HepG2 (cell line): Measurements from ENCODE around the gene TUT4. TPM values are rescaled to one million over a fixed set of nuclear protein-coding genes. Genes with fewer than 3 reads are reported as not detected.

Source experiments
- CENPBD1 ChIP-seq: sonication (generic); formaldehyde crosslinking; IDR thresholded peaks from 2 replicates; pipeline ENCODE4 v1.8.0; 2022; ENCODE audit warnings: missing genetic modification reagents, low read depth, mild to moderate bottlenecking, borderline replicate concordance
- DZIP1 ChIP-seq: sonication (generic); formaldehyde crosslinking; IDR thresholded peaks from 2 replicates; pipeline ENCODE4 v1.5.0; 2020; ENCODE audit warnings: mild to moderate bottlenecking, missing genetic modification reagents
- HMGXB3 ChIP-seq: sonication (generic); formaldehyde crosslinking; IDR thresholded peaks from 2 replicates; pipeline ENCODE4 v1.4.0; 2020; ENCODE audit warnings: missing genetic modification reagents, borderline replicate concordance
- PAF1 ChIP-seq: IDR thresholded peaks from 2 replicates; pipeline ENCODE4 v1.6.1; 2016; ENCODE audit warnings: missing genetic modification reagents, missing compliant biosample characterization
- POLR2A ChIP-seq, 2 experiments: IDR thresholded peaks; 2 replicates each; pipeline ENCODE4 v1.6.1; 2011; ENCODE audit warnings: low read depth in 2 of 2, low read length in 2 of 2, mild to moderate bottlenecking in 1 of 2, moderate library complexity in 1 of 2; ENCODE audit not compliant: insufficient read depth in 1 of 2
- RAD51 ChIP-seq: fragments of 450-650 bp; IDR thresholded peaks from 2 replicates; pipeline ENCODE4 v1.6.1; 2016; ENCODE audit warnings: borderline replicate concordance
- SETDB1 ChIP-seq: sonication (generic); formaldehyde crosslinking; IDR thresholded peaks from 2 replicates; pipeline ENCODE4 v1.5.1; 2020; ENCODE audit warnings: missing genetic modification reagents, mild to moderate bottlenecking, borderline replicate concordance
- ZNF207 ChIP-seq: fragments of 450-650 bp; IDR thresholded peaks from 2 replicates; pipeline ENCODE4 v1.6.1; 2016; ENCODE audit warnings: antibody characterized with exemption, borderline replicate concordance
- ZNF326 ChIP-seq: sonication (generic); formaldehyde crosslinking; IDR thresholded peaks from 2 replicates; pipeline ENCODE4 v1.4.0; 2020; ENCODE audit warnings: missing genetic modification reagents, borderline replicate concordance
- ZNF430 ChIP-seq: sonication (generic); formaldehyde crosslinking; IDR thresholded peaks from 2 replicates; pipeline ENCODE4 v1.9.0; 2021; ENCODE audit warnings: mild to moderate bottlenecking, missing genetic modification reagents
- ZNF510 ChIP-seq: sonication (generic); formaldehyde crosslinking; IDR thresholded peaks from 2 replicates; pipeline ENCODE4 v1.4.0; 2020; ENCODE audit warnings: low read depth, mild to moderate bottlenecking, missing genetic modification reagents
- ZNF616 ChIP-seq: sonication (generic); formaldehyde crosslinking; IDR thresholded peaks from 2 replicates; pipeline ENCODE4 v1.5.0; 2020; ENCODE audit warnings: low read depth, mild to moderate bottlenecking, missing genetic modification reagents
- ZNF83 ChIP-seq: sonication (generic); formaldehyde crosslinking; IDR thresholded peaks from 2 replicates; pipeline ENCODE4 v1.4.0; 2020; ENCODE audit warnings: missing genetic modification reagents, mild to moderate bottlenecking, borderline replicate concordance
- ZSCAN31 ChIP-seq: sonication (generic); formaldehyde crosslinking; IDR thresholded peaks from 2 replicates; pipeline ENCODE4 v1.5.0; 2020; ENCODE audit warnings: low read depth, mild to moderate bottlenecking, missing genetic modification reagents
- polyA plus RNA-seq, 8 experiments: library from polyadenylated mRNA; depleted of rRNA in 3 of 8; stranded (reverse) in 7 of 8; unstranded in 1 of 8; fragments of >200 nt; fragmentation: Illumina TruSeq in 4 of 8; extraction: Trizol in 4 of 8; gene quantifications; 2 replicates each; pipeline versions ENCODE4 v1.2.1 to v1.2.3, GENCODE V29; 2011 to 2016; ENCODE audit warnings: low read depth in 4 of 8, missing spikeins in 1 of 8, mixed read lengths in 1 of 8; ENCODE audit not compliant: insufficient read depth in 1 of 8
- total RNA-seq, 5 experiments: library from RNA; depleted of rRNA; stranded (reverse); fragments of >200 nt; fragmentation: Illumina TruSeq; extraction: Trizol; gene quantifications; 2 replicates each; pipeline ENCODE4 v1.2.3, GENCODE V29; 2016; ENCODE audit warnings: low read depth in 1 of 5
- TF ChIP-seq, protein P1 (sequence below): sonication (generic); formaldehyde crosslinking; IDR thresholded peaks from 2 replicates; pipeline ENCODE4 v1.8.0; 2022; ENCODE audit warnings: missing genetic modification reagents, mild to moderate bottlenecking, moderate library complexity, borderline replicate concordance
- TF ChIP-seq, protein P2 (sequence below): sonication (generic); formaldehyde crosslinking; IDR thresholded peaks from 2 replicates; pipeline ENCODE4 v1.5.1; 2020; ENCODE audit warnings: mild to moderate bottlenecking, moderate library complexity, missing genetic modification reagents

Gene TUT4
- total and polyA plus RNA-seq, 2 of the 13 experiments (the other 11 are each of a cell fraction or from before 2014, with no cell fraction given): 44.7 to 53.5 TPM

DNA sequence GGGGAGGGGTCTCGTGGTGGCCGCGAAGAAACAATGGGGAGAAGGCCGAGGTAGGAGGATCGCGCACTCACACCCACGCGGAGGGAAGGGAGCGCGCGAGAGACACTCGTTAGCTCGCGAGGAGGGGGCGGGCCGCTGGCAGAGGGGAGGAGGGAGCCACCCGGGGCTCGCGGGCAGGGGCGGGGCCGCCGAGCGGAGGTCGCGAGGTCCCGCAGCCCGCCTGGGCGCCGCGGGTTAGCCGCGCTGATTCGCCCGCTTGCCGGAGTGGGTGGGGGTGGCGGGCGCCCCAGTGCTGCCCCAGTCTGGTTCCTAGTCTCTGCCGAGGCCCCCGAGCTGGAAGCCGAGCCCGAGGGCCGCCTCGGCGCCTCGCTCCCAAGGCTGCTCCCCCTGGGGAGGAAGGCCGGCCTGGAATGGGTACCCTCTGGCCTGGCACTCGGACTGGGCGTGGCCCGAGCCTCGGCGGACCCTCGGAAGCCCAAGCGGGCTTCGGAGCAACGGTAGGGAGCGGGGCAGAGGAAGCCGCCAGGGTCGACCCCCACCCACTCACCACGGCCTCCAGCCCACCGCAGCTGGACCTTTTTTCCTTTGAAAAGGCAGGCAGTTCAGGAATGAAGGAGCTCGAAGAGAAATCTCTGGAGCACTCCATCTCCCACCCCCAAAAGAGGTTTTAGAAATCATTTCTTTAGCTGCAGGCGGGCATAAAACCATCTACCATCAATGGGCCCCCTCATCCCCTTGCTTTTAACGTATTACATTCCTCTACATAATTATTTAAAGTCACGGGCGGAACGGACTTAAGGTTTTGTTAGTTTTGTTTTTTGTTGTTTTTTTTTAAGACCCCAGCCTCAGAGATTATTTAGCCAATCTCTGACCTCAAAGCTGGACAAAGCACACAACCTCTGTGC, 722 bp upstream of the TUT4 start (continued):
- TF ChIP-seq HMGXB3 (CRISPR knock-in tag) (0 out of 2 replicates have a peak, but pooled peaks have one; percentile 35), ZSCAN31 (CRISPR knock-in tag) (no peak; the same call in 1 of the 2 replicates), ZNF616 (no peak), ZNF430 (peak; percentile 74), ZNF207 (no peak), ZNF326 (CRISPR knock-in tag) (no peak), PAF1 (CRISPR knock-in tag) (no peak), ZNF510 (CRISPR knock-in tag) (peak; percentile 72; the same call in 1 of the 2 replicates), ZNF83 (0 out of 2 replicates have a peak, but pooled peaks have one; percentile 49), POLR2A (IDR thresholded peaks at IDR 0.05; ENCODE audit: insufficient read depth in 1 of 2, low read depth in 2 of 2, low read length in 2 of 2) (peak; percentile 70 to 75), SETDB1 (CRISPR knock-in tag) (no peak), DZIP1 (CRISPR knock-in tag) (no peak), RAD51 (no peak), CENPBD1 (CRISPR knock-in tag) (no peak)
- TF ChIP-seq, protein P1, sequence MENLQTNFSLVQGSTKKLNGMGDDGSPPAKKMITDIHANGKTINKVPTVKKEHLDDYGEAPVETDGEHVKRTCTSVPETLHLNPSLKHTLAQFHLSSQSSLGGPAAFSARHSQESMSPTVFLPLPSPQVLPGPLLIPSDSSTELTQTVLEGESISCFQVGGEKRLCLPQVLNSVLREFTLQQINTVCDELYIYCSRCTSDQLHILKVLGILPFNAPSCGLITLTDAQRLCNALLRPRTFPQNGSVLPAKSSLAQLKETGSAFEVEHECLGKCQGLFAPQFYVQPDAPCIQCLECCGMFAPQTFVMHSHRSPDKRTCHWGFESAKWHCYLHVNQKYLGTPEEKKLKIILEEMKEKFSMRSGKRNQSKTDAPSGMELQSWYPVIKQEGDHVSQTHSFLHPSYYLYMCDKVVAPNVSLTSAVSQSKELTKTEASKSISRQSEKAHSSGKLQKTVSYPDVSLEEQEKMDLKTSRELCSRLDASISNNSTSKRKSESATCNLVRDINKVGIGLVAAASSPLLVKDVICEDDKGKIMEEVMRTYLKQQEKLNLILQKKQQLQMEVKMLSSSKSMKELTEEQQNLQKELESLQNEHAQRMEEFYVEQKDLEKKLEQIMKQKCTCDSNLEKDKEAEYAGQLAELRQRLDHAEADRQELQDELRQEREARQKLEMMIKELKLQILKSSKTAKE (CRISPR knock-in tag): no peak
- TF ChIP-seq, protein P2, sequence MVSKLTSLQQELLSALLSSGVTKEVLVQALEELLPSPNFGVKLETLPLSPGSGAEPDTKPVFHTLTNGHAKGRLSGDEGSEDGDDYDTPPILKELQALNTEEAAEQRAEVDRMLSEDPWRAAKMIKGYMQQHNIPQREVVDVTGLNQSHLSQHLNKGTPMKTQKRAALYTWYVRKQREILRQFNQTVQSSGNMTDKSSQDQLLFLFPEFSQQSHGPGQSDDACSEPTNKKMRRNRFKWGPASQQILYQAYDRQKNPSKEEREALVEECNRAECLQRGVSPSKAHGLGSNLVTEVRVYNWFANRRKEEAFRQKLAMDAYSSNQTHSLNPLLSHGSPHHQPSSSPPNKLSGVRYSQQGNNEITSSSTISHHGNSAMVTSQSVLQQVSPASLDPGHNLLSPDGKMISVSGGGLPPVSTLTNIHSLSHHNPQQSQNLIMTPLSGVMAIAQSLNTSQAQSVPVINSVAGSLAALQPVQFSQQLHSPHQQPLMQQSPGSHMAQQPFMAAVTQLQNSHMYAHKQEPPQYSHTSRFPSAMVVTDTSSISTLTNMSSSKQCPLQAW (CRISPR knock-in tag): 0 out of 2 replicates have a peak, but pooled peaks have one; percentile 51
